ENCODE data around the gene FPGT. TPM values are rescaled to one million over a fixed set of nuclear protein-coding genes. Genes with fewer than 3 reads are reported as not detected.

FPGT gene
- total RNA-seq, 1 donor from 2014 or later: 8.1 TPM

Other genes starting within 250 kb of the FPGT start
- under 0.01 and 0.22 TPM in 2 replicates for gene LRRIQ3, start 66 bp upstream of the FPGT start, total RNA-seq
- 0.22 TPM in 1 of 2 replicates, not detected in the other for gene TNNI3K, start 37.1 kb downstream of the FPGT start, total RNA-seq